ENCODE data around the gene TEX9. TPM values are rescaled to one million over a fixed set of nuclear protein-coding genes. Genes with fewer than 3 reads are reported as not detected.
"Not testable (repeated sequence)": the region's sequence is repeated elsewhere in the genome, so short reads cannot be mapped to it uniquely, and the experiment has no call there.

Gene TEX9
- total RNA-seq, 1 experiment from 2014 or later, result 4.1 TPM

- no peak overlapping the region for H3K4me3 ChIP-seq (ENCODE audit: low read depth in 2 of 2, low read length in 2 of 2)
- H3K27me3 ChIP-seq (ENCODE audit: control insufficient read depth, insufficient read depth, low read length), result no peaks in the 10 kb centered on the region
- CTCF ChIA-PET, result no interaction called here
- ATAC-seq (no peak), DNase-seq (ENCODE audit: low read depth, low spot score) (no peak)
- H3K36me3 ChIP-seq (ENCODE audit: control insufficient read depth, insufficient read depth, low read length), result no peaks in the 10 kb centered on the region
- no peak overlapping the region for H3K27ac ChIP-seq (ENCODE audit: low read length)
- in situ Hi-C loops (cut with HindIII; ENCODE audit: low pct_unique_long_range_greater_than_20kb, low sequenced_read_pairs) (no loop called here), intact Hi-C loops (cut with micrococcal nuclease; ENCODE audit: unreplicated experiment) (no loop called here)
- TF ChIP-seq SIN3A (IDR thresholded peaks at IDR 0.05; ENCODE audit: borderline replicate concordance, insufficient read depth, low read depth, low read length), result no peak
- TF ChIP-seq TCF7L2 (IDR thresholded peaks at IDR 0.05; ENCODE audit: low read depth, low read length), result no peak
- TF ChIP-seq POLR2AphosphoS5 (IDR thresholded peaks at IDR 0.05; ENCODE audit: low read depth, low read length), result no peak
- TF ChIP-seq REST (IDR thresholded peaks at IDR 0.05; ENCODE audit: insufficient read depth in 1 of 2, low read depth in 2 of 2, low read length in 1 of 2), result no peak
- TF ChIP-seq CTCF (IDR thresholded peaks at IDR 0.05), result no peak
- POLR2A ChIA-PET, result no interaction called here
- no TSS peak for BruUV-seq (replicated peaks)
- H3K9me3 ChIP-seq (ENCODE audit: control insufficient read depth, insufficient read depth, low read depth, low read length), result no peaks in the 10 kb centered on the region
- H3K4me1 ChIP-seq (ENCODE audit: control insufficient read depth, insufficient read depth, low read length), result no peaks in the 10 kb centered on the region
These were observed 29.7 kb downstream of the TEX9 start for GRCh38 chr15:56394909-56395308.

- intact Hi-C loops (cut with micrococcal nuclease; ENCODE audit: unreplicated experiment); ATAC-seq; H3K9me3 ChIP-seq (ENCODE audit: control insufficient read depth, insufficient read depth, low read depth, low read length); DNase-seq (ENCODE audit: low read depth, low spot score); H3K4me3 ChIP-seq (ENCODE audit: low read depth in 2 of 2, low read length in 2 of 2); CTCF ChIA-PET; H3K4me1 ChIP-seq (ENCODE audit: control insufficient read depth, insufficient read depth, low read length); POLR2A ChIA-PET; in situ Hi-C loops (cut with HindIII; ENCODE audit: low pct_unique_long_range_greater_than_20kb, low sequenced_read_pairs); BruUV-seq (replicated peaks); H3K27me3 ChIP-seq (ENCODE audit: control insufficient read depth, insufficient read depth, low read length); H3K36me3 ChIP-seq (ENCODE audit: control insufficient read depth, insufficient read depth, low read length); H3K27ac ChIP-seq (ENCODE audit: low read length): not testable (repeated sequence)
These were observed 32.1 kb downstream of the TEX9 start for GRCh38 chr15:56397325-56397724.

GRCh38 chr15:56399209-56399608, 34.0 kb downstream of the TEX9 start:
- POLR2A ChIA-PET; H3K9me3 ChIP-seq (ENCODE audit: control insufficient read depth, insufficient read depth, low read depth, low read length); in situ Hi-C loops (cut with HindIII; ENCODE audit: low pct_unique_long_range_greater_than_20kb, low sequenced_read_pairs); intact Hi-C loops (cut with micrococcal nuclease; ENCODE audit: unreplicated experiment); BruUV-seq (replicated peaks); H3K4me3 ChIP-seq (ENCODE audit: low read depth in 2 of 2, low read length in 2 of 2); CTCF ChIA-PET; H3K27ac ChIP-seq (ENCODE audit: low read length); DNase-seq (ENCODE audit: low read depth, low spot score); H3K4me1 ChIP-seq (ENCODE audit: control insufficient read depth, insufficient read depth, low read length); ATAC-seq; H3K36me3 ChIP-seq (ENCODE audit: control insufficient read depth, insufficient read depth, low read length); H3K27me3 ChIP-seq (ENCODE audit: control insufficient read depth, insufficient read depth, low read length): not testable (repeated sequence)

Measured in Panc1 (cell line).